Activated B cell treated with CpG ODN at 0.5 μM for 24 hours (primary cell): ENCODE data around the gene MRGPRF. TPM values are rescaled to one million over a fixed set of nuclear protein-coding genes. Genes with fewer than 3 reads are reported as not detected.

Source experiments
- ATAC-seq: fragments of 200-7000 bp; cut with Tn5 transposase; one replicate; pipeline ENCODE4 v1.10.0; 2021; ENCODE audit warnings: low read depth, mild to moderate bottlenecking, moderate library complexity
- CTCF ChIA-PET: fragments of 350-600 bp; sonication (Branson Sonifier 250); formaldehyde crosslinking; loops from one replicate; lab custom pipeline; 2021; ENCODE audit warnings: antibody characterized with exemption; lab: Charles Lee
- POLR2A ChIA-PET: fragments of 350-600 bp; sonication (Branson Sonifier 250); formaldehyde crosslinking; loops from one replicate; lab custom pipeline; 2021; ENCODE audit warnings: antibody characterized with exemption; lab: Charles Lee
- DNase-seq: peaks from one replicate; pipeline ENCODE4 v3.0.0; 2022
- H3K27ac Mint-ChIP-seq: one replicate; pipeline ENCODE4 v1.8.0; 2020; ENCODE audit warnings: mixed read lengths
- H3K27me3 Mint-ChIP-seq: one replicate; pipeline ENCODE4 v1.8.0; 2021; ENCODE audit warnings: mixed read lengths
- H3K36me3 Mint-ChIP-seq: one replicate; pipeline ENCODE4 v1.8.0; 2021; ENCODE audit warnings: low read depth, mixed read lengths
- H3K4me1 Mint-ChIP-seq: one replicate; pipeline ENCODE4 v1.8.0; 2021; ENCODE audit warnings: mixed read lengths
- H3K4me3 Mint-ChIP-seq: one replicate; pipeline ENCODE4 v1.8.0; 2020; ENCODE audit warnings: mild to moderate bottlenecking, mixed read lengths
- H3K9me3 Mint-ChIP-seq: one replicate; pipeline ENCODE4 v1.8.0; 2020; ENCODE audit warnings: mixed read lengths
- CTCF ChIP-seq: fragments of 200-600 bp; IDR thresholded peaks from one replicate; pipeline ENCODE4 v1.8.0; 2022; ENCODE audit warnings: antibody characterized with exemption, mild to moderate bottlenecking
- intact Hi-C: fragments of 100-400 bp; cut with micrococcal nuclease; formaldehyde crosslinking; loops from one replicate; pipeline ENCODE4 v1.15.1; 2024
- total RNA-seq: library from RNA; stranded (reverse); gene quantifications from 2 replicates; pipeline ENCODE4 v1.2.3, GENCODE V29; 2022

MRGPRF gene
- total RNA-seq, 1 donor from 2014 or later = not detected

GRCh38 chr11:69009441-69010211, 3.4 kb downstream of the MRGPRF start:
- CTCF ChIA-PET = no interaction called here
- H3K4me3 Mint-ChIP-seq = no peak overlapping the region
- peaks cover 5% of the 10 kb centered on the region for H3K4me1 Mint-ChIP-seq
- no peaks in the 10 kb centered on the region for H3K9me3 Mint-ChIP-seq
- DNase-seq = no peak
- no peak overlapping the region for H3K27ac Mint-ChIP-seq
- H3K36me3 Mint-ChIP-seq = no peaks in the 10 kb centered on the region
- no peak for ATAC-seq
- intact Hi-C loops = no loop called here
- peaks cover 26% of the 10 kb centered on the region for H3K27me3 Mint-ChIP-seq
- TF ChIP-seq CTCF = no peak
- POLR2A ChIA-PET = no interaction called here

- ChIA-PET POLR2A (no interaction called here), CTCF (no interaction called here)
- intact Hi-C loops = no loop called here
- ATAC-seq = no peak
- no peaks in the 10 kb centered on the region for H3K36me3 Mint-ChIP-seq
- no peak for DNase-seq
- H3K27ac Mint-ChIP-seq = no peak overlapping the region
- H3K4me1 Mint-ChIP-seq = peaks cover 5% of the 10 kb centered on the region
- H3K9me3 Mint-ChIP-seq = no peaks in the 10 kb centered on the region
- H3K27me3 Mint-ChIP-seq = peaks cover 24% of the 10 kb centered on the region
- H3K4me3 Mint-ChIP-seq = no peak overlapping the region
- TF ChIP-seq CTCF = no peak
Observed at GRCh38 chr11:69008737-69009440, 4.2 kb downstream of the MRGPRF start.

- H3K9me3 Mint-ChIP-seq = no peaks in the 10 kb centered on the region
- CTCF ChIA-PET = no interaction called here
- POLR2A ChIA-PET = no interaction called here
Observed at GRCh38 chr11:69007975-69008381, 5.1 kb downstream of the MRGPRF start.

GRCh38 chr11:69006816-69007215, 6.2 kb downstream of the MRGPRF start:
- Mint-ChIP-seq H3K36me3 (no peaks in the 10 kb centered on the region), H3K9me3 (no peaks in the 10 kb centered on the region), H3K4me3 (no peak overlapping the region), H3K4me1 (peaks cover 5% of the 10 kb centered on the region), H3K27ac (no peak overlapping the region), H3K27me3 (peaks cover 17% of the 10 kb centered on the region)
- ChIA-PET CTCF (no interaction called here), POLR2A (interaction anchor here (0.7 kb wide), 1 partner anchor 50 kb away, joined by 10 read pairs; no protein-coding TSS in a partner anchor)
- intact Hi-C loops = no loop called here
- no peak for ATAC-seq
- DNase-seq = no peak
- no peak for TF ChIP-seq CTCF

More at GRCh38 chr11:69007975-69008381, 5.1 kb downstream of the MRGPRF start:
- TF ChIP-seq CTCF = no peak
- ATAC-seq (no peak), DNase-seq (no peak)
- intact Hi-C loops = no loop called here
- Mint-ChIP-seq H3K36me3 (no peaks in the 10 kb centered on the region), H3K27ac (no peak overlapping the region), H3K4me1 (peaks cover 5% of the 10 kb centered on the region), H3K4me3 (no peak overlapping the region), H3K27me3 (peaks cover 24% of the 10 kb centered on the region)

GRCh38 chr11:69005631-69006368, 7.2 kb downstream of the MRGPRF start:
- intact Hi-C loops = no loop called here
- Mint-ChIP-seq H3K4me3 (no peak overlapping the region), H3K4me1 (no peaks in the 10 kb centered on the region), H3K27ac (no peak overlapping the region), H3K27me3 (peaks cover 12% of the 10 kb centered on the region), H3K9me3 (no peaks in the 10 kb centered on the region), H3K36me3 (no peaks in the 10 kb centered on the region)
- ATAC-seq = no peak
- no peak for TF ChIP-seq CTCF
- CTCF ChIA-PET = no interaction called here
- DNase-seq = no peak
- POLR2A ChIA-PET = no interaction called here
